PC-3 (cell line): ENCODE results near the gene GALK2.

ENCODE experiments used
- CTCF ChIP-seq: fragments of 300-600 bp; sonication (generic); conservative IDR thresholded peaks from 2 replicates; pipeline ENCODE4 v1.5.1; 2017; ENCODE audit warnings: antibody characterized with exemption, low read depth, mild to moderate bottlenecking, low read length
- EZH2 ChIP-seq: fragments of 300-600 bp; sonication (generic); IDR thresholded peaks from one replicate; pipeline ENCODE4 v1.6.1; 2017; ENCODE audit warnings: antibody characterized with exemption, mild to moderate bottlenecking, low read length; ENCODE audit not compliant: unreplicated experiment

- TF ChIP-seq CTCF (no peak), EZH2 (no peak)
Measured at GRCh38 chr15:49328941-49329340, 158.9 kb downstream of the GALK2 start.
